Skeletal muscle tissue (tissue), 4 donors: ENCODE measurements around the gene ARHGEF16. TPM values are rescaled to one million over a fixed set of nuclear protein-coding genes. Genes with fewer than 3 reads are reported as not detected.
A peak's percentile ranks its signal among the peaks of the same experiment; 100 is the strongest.

Source experiments
- H3K27ac ChIP-seq: one replicate; pipeline ENCODE4 v1.7.0; 2013; ENCODE audit warnings: mild to moderate bottlenecking, low read depth, low read length, inconsistent platforms
- H3K27me3 ChIP-seq, 3 donors: one replicate each; pipeline ENCODE4 v1.7.0; 2013; ENCODE audit warnings: low read length in 3 of 3; ENCODE audit not compliant: control insufficient read depth in 3 of 3, insufficient read depth in 3 of 3
- H3K36me3 ChIP-seq, 3 donors: one replicate each; pipeline ENCODE4 v1.7.0; 2013; ENCODE audit warnings: low read length in 3 of 3; ENCODE audit not compliant: control insufficient read depth in 3 of 3, insufficient read depth in 3 of 3
- H3K4me1 ChIP-seq, 3 donors: one replicate each; pipeline ENCODE4 v1.7.0; 2013; ENCODE audit warnings: low read length in 3 of 3, mild to moderate bottlenecking in 3 of 3; ENCODE audit not compliant: control insufficient read depth in 3 of 3, insufficient read depth in 3 of 3
- H3K4me3 ChIP-seq, 3 donors: one replicate each; pipeline ENCODE4 v1.7.0; 2013; ENCODE audit warnings: low read length in 3 of 3
- H3K9ac ChIP-seq, 3 donors: one replicate each; pipeline ENCODE4 v1.7.0; 2013; ENCODE audit warnings: low read length in 3 of 3, mild to moderate bottlenecking in 3 of 3, moderate library complexity in 2 of 3, low read depth in 1 of 3
- H3K9me3 ChIP-seq, 3 donors: one replicate each; pipeline ENCODE4 v1.7.0; 2013; ENCODE audit warnings: low read length in 3 of 3; ENCODE audit not compliant: control insufficient read depth in 3 of 3
- total RNA-seq: library from RNA; depleted of rRNA; stranded (reverse); fragments of >200 nt; gene quantifications from one replicate; pipeline ENCODE4 v1.2.3, GENCODE V29; 2014
- donor health status: Osteomylitis.

The ARHGEF16 gene
- total RNA-seq, 1 donor from 2014 or later: 0.52 TPM

- Histone ChIP-seq H3K36me3 (no peaks in the 10 kb centered on the region), H3K9me3 (no peaks in the 10 kb centered on the region), H3K4me1 (peaks cover 0 to 10% (median 0%) of the 10 kb centered on the region in 3 donors), H3K27ac (no peak overlapping the region), H3K9ac (no peak overlapping the region), H3K4me3 (no peak overlapping the region), H3K27me3 (peaks cover 0 to under 1% (median 0%) of the 10 kb centered on the region in 3 donors)
These were observed 12.1 kb downstream of the ARHGEF16 start for GRCh38 chr1:3466366-3467075.

- H3K27ac ChIP-seq: no peak overlapping the region
- H3K4me3 ChIP-seq: no peak overlapping the region
- no peaks in the 10 kb centered on the region for H3K9me3 ChIP-seq
- H3K4me1 ChIP-seq: peaks cover 0 to 14% (median 4%) of the 10 kb centered on the region in 3 donors
- peaks cover 0 to 6% (median 0%) of the 10 kb centered on the region in 3 donors for H3K27me3 ChIP-seq
- H3K9ac ChIP-seq: no peak overlapping the region
- H3K36me3 ChIP-seq: no peaks in the 10 kb centered on the region
These were observed 12.9 kb downstream of the ARHGEF16 start for GRCh38 chr1:3467096-3468036.

GRCh38 chr1:3468236-3469103 lies 14.0 kb downstream of the ARHGEF16 start:
- peaks cover 0 to 13% (median 4%) of the 10 kb centered on the region in 3 donors for H3K4me1 ChIP-seq
- H3K27ac ChIP-seq: no peak overlapping the region
- H3K27me3 ChIP-seq: peaks cover 0 to 6% (median 0%) of the 10 kb centered on the region in 3 donors
- no peak overlapping the region for H3K9ac ChIP-seq
- H3K9me3 ChIP-seq: no peaks in the 10 kb centered on the region
- no peak overlapping the region for H3K4me3 ChIP-seq
- no peaks in the 10 kb centered on the region for H3K36me3 ChIP-seq

- peaks cover 0 to 10% (median 0%) of the 10 kb centered on the region in 3 donors for H3K27me3 ChIP-seq
- no peak overlapping the region for H3K27ac ChIP-seq
- H3K4me1 ChIP-seq: peaks cover 0 to 13% (median 4%) of the 10 kb centered on the region in 3 donors
- no peaks in the 10 kb centered on the region for H3K9me3 ChIP-seq
- no peak overlapping the region for H3K9ac ChIP-seq
- H3K4me3 ChIP-seq: no peak overlapping the region
- peaks cover 0 to 3% (median 0%) of the 10 kb centered on the region in 3 donors for H3K36me3 ChIP-seq
These were observed 14.8 kb downstream of the ARHGEF16 start for GRCh38 chr1:3469104-3469848.

DNA sequence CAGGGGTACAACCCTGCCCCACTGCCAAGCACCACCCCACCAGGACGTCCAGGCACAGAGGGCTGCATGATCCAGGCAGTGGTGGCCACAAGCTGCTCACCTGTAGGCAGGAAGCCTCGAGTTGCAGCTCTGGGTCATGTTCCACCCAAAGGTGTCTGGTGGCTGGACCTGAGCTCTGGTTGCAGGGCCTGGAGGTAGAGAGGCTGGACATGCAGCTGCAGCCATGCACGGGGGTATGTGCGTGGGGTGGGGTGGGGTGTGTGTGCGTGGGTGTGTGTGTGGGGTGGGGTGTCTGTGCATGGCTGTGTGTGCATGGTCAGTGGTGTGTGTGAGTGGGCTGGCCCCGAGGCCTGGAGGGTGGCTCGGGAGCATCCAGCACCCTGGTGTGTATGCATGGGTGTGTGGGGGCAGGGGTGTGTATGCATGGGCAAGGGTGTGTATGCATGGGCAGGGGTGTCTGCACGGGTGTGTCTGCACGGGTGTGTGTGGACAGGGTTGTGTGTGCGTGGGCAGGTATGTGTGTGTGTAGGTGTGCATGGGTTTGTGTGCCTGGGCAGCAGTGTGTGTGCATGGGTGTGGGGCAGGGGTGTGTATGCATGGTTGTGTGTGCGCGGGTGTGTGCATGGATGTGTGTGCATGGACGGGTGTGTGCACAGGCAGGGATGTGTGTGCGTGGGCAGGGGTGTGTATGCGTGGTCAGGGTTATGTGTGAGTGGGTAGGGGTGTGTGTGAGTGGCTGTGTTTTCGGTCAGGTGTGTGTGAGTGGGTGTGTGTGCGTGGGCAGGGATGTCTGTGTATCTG lies 15.6 kb downstream of the ARHGEF16 start:
- H3K4me1 ChIP-seq: peaks cover 0 to 13% (median 4%) of the 10 kb centered on the region in 3 donors
- H3K4me3 ChIP-seq: no peak overlapping the region
- peaks cover 0 to 3% (median 0%) of the 10 kb centered on the region in 3 donors for H3K36me3 ChIP-seq
- H3K9ac ChIP-seq: no peak overlapping the region
- H3K27me3 ChIP-seq: peaks cover 0 to 10% (median 0%) of the 10 kb centered on the region in 3 donors
- H3K27ac ChIP-seq: no peak overlapping the region
- no peaks in the 10 kb centered on the region for H3K9me3 ChIP-seq

- no peak overlapping the region for H3K27ac ChIP-seq
- H3K36me3 ChIP-seq: peaks cover 0 to 3% (median 0%) of the 10 kb centered on the region in 3 donors
- peak overlapping the region in 1 of 3 donors; percentile 25 for H3K9ac ChIP-seq
- peaks cover 0 to 13% (median 4%) of the 10 kb centered on the region in 3 donors for H3K4me1 ChIP-seq
- H3K4me3 ChIP-seq: no peak overlapping the region
- H3K27me3 ChIP-seq: peaks cover 0 to 12% (median 0%) of the 10 kb centered on the region in 3 donors
- H3K9me3 ChIP-seq: no peaks in the 10 kb centered on the region
These were observed 16.3 kb downstream of the ARHGEF16 start for GRCh38 chr1:3470650-3471355.

- H3K27ac ChIP-seq: no peak overlapping the region
- peak overlapping the region in 1 of 3 donors; percentile 69 for H3K9ac ChIP-seq
- H3K27me3 ChIP-seq: peaks cover 0 to 13% (median 0%) of the 10 kb centered on the region in 3 donors
These were observed 17.1 kb downstream of the ARHGEF16 start for GRCh38 chr1:3471356-3472087.

More at GRCh38 chr1:3471356-3472087, 17.1 kb downstream of the ARHGEF16 start:
- Histone ChIP-seq H3K4me1 (peaks cover 0 to 13% (median 4%) of the 10 kb centered on the region in 3 donors), H3K9me3 (no peaks in the 10 kb centered on the region), H3K36me3 (peaks cover 0 to 3% (median 0%) of the 10 kb centered on the region in 3 donors), H3K4me3 (no peak overlapping the region)
